CD4-positive, alpha-beta T cell (primary cell): ENCODE results near the gene ELOVL1. TPM values are rescaled to one million over a fixed set of nuclear protein-coding genes. Genes with fewer than 3 reads are reported as not detected.
"Not testable (repeated sequence)": the region's sequence is repeated elsewhere in the genome, so short reads cannot be mapped to it uniquely, and the experiment has no call there.

Experiments used
- ATAC-seq: fragments of 200-7000 bp; cut with Tn5 transposase; one replicate; pipeline ENCODE4 v1.10.0; 2022; ENCODE audit warnings: mild to moderate bottlenecking; ENCODE audit not compliant: poor library complexity
- CTCF ChIA-PET: fragments of 350-600 bp; sonication (Branson Sonifier 250); formaldehyde crosslinking; loops from one replicate; lab custom pipeline; 2021; ENCODE audit warnings: antibody characterized with exemption, inconsistent platforms; lab: Charles Lee
- POLR2A ChIA-PET: fragments of 350-600 bp; sonication (Branson Sonifier 250); formaldehyde crosslinking; loops from one replicate; lab custom pipeline; 2021; ENCODE audit warnings: antibody characterized with exemption, inconsistent platforms; lab: Charles Lee
- DNase-seq, 14 experiments: peaks; one replicate each; pipeline ENCODE4 v3.0.0-alpha.2; 2013 to 2020; ENCODE audit warnings: mixed read lengths in 2 of 14
- H3K27ac ChIP-seq, 2 donors: one replicate each; pipeline versions ENCODE4 v1.5.1 to v1.7.0; 2013; ENCODE audit warnings: low read length in 2 of 2, low read depth in 1 of 2, mild to moderate bottlenecking in 1 of 2
- H3K27me3 ChIP-seq, 2 experiments: 1 replicate in 1 of 2; 2 replicates in 1 of 2; pipeline versions ENCODE4 v1.6.1 to v1.7.0; 2013; ENCODE audit warnings: low read length in 2 of 2, control low read depth in 1 of 2, mild to moderate bottlenecking in 1 of 2, moderate library complexity in 1 of 2; ENCODE audit not compliant: insufficient read depth in 2 of 2, control insufficient read depth in 1 of 2
- H3K36me3 ChIP-seq: one replicate; pipeline ENCODE4 v1.6.1; 2013; ENCODE audit warnings: low read length, control low read depth; ENCODE audit not compliant: insufficient read depth
- H3K4me1 ChIP-seq: one replicate; pipeline ENCODE4 v1.6.1; 2013; ENCODE audit warnings: low read length, control low read depth; ENCODE audit not compliant: insufficient read depth
- H3K4me3 ChIP-seq: one replicate; pipeline ENCODE4 v1.5.1; 2013; ENCODE audit warnings: mild to moderate bottlenecking, low read length, moderate library complexity
- H3K9me3 ChIP-seq, 2 experiments: 1 replicate in 1 of 2; 2 replicates in 1 of 2; pipeline versions ENCODE4 v1.6.1 to v1.7.0; 2013; ENCODE audit warnings: low read length in 2 of 2, mild to moderate bottlenecking in 2 of 2, control low read depth in 1 of 2, moderate library complexity in 1 of 2; ENCODE audit not compliant: control insufficient read depth in 1 of 2, insufficient read depth in 1 of 2
- H3K27ac Mint-ChIP-seq: one replicate; pipeline ENCODE4 v1.8.0; 2020; ENCODE audit warnings: mixed read lengths
- H3K27me3 Mint-ChIP-seq: one replicate; pipeline ENCODE4 v1.8.0; 2021; ENCODE audit warnings: mixed read lengths
- H3K36me3 Mint-ChIP-seq: one replicate; pipeline ENCODE4 v1.8.0; 2021; ENCODE audit warnings: low read depth, mixed read lengths
- H3K4me1 Mint-ChIP-seq: one replicate; pipeline ENCODE4 v1.8.0; 2021; ENCODE audit warnings: low read depth, mixed read lengths
- H3K4me3 Mint-ChIP-seq: one replicate; pipeline ENCODE4 v1.8.0; 2020; ENCODE audit warnings: mild to moderate bottlenecking, mixed read lengths
- H3K9me3 Mint-ChIP-seq: one replicate; pipeline ENCODE4 v1.8.0; 2020; ENCODE audit warnings: mixed read lengths
- CTCF ChIP-seq: fragments of 200-600 bp; IDR thresholded peaks from one replicate; pipeline ENCODE4 v1.8.0; 2022; ENCODE audit warnings: antibody characterized with exemption, mild to moderate bottlenecking
- intact Hi-C, 2 experiments: fragments of 100-400 bp; cut with DNase I in 1 of 2; cut with micrococcal nuclease in 1 of 2; formaldehyde crosslinking; loops; one replicate each; pipeline versions ENCODE4 v1.15.1 to v1.9.0; 2023 to 2025; cut with DNase I, micrococcal nuclease
- polyA plus RNA-seq, 2 donors: library from polyadenylated mRNA; unstranded; fragments of 120-200 nt; gene quantifications; one replicate each; pipeline ENCODE4 v1.2.1, GENCODE V29; 2013
- total RNA-seq, 174 experiments: library from RNA in 2 of 174; stranded (reverse) in 2 of 174; gene quantifications; one replicate each; pipeline ENCODE4 v1.2.3 and lab custom pipeline; 2021 to 2026

Gene ELOVL1
- total RNA-seq (10 to 100 TPM; 28.7 to 31.2 TPM), total RNA-seq (lab: John Stamatoyannopoulos, UW) (16.0 to 90.5 (median 40.9) reads per million in 172 experiments)
- 49.8 TPM for polyA plus RNA-seq (2013, experiment 1 of 2)
- polyA plus RNA-seq (2013, experiment 2 of 2) = 53.1 TPM

GRCh38 chr1:43367904-43368645 lies at the start of gene ELOVL1:
Gene ELOVL1, minus strand, starts transcription at chr1:43368011. Its CDS starts 2,402 bp downstream, at chr1:43365609.
- Histone ChIP-seq H3K9me3 (no peaks in the 10 kb centered on the region), H3K4me1 (peaks cover 35% of the 10 kb centered on the region), H3K4me3 (peak within 1 kb of the TSS; percentile 87), H3K27me3 (no peaks in the 10 kb centered on the region), H3K27ac (peak within 1 kb of the TSS; percentile 63 to 79), H3K36me3 (peaks cover 25% of the 10 kb centered on the region)
- intact Hi-C loops = loop anchor here in 1 of 2 experiments (1.0 to 10.0 kb wide), 3 partner anchors 10 to 577 kb away; partner anchors contain the start of genes CDC20, IPO13, MED8 and SZT2
- peaks cover 40% of the 10 kb centered on the region for H3K36me3 Mint-ChIP-seq
- ChIA-PET POLR2A (interaction anchor here (0.9 to 2.6 kb wide), 7 partner anchors 9 to 196 kb away, joined by 3 to 24 read pairs (median 5); partner anchors contain the start of genes CDC20, CFAP57, EBNA1BP2 and MED8), CTCF (interaction anchor here (0.8 to 1.7 kb wide), 5 partner anchors 10 to 46 kb away, joined by 3 to 13 read pairs (median 3); partner anchors contain the start of genes CDC20, MED8 and SZT2)
- ATAC-seq = peak; percentile 68
- H3K4me3 Mint-ChIP-seq = peak within 1 kb of the TSS; percentile 92
- peak within 1 kb of the TSS; percentile 94 for H3K27ac Mint-ChIP-seq
- H3K27me3 Mint-ChIP-seq = no peaks in the 10 kb centered on the region
- no peaks in the 10 kb centered on the region for H3K9me3 Mint-ChIP-seq
- peaks cover 45% of the 10 kb centered on the region for H3K4me1 Mint-ChIP-seq
- no peak for TF ChIP-seq CTCF
- peak; percentile 54 to 92 (median 84) for DNase-seq

- peaks cover 5% of the 10 kb centered on the region for H3K4me1 Mint-ChIP-seq
- no peaks in the 10 kb centered on the region for H3K27me3 ChIP-seq
- H3K4me3 ChIP-seq = no peak overlapping the region
- TF ChIP-seq CTCF = no peak
- intact Hi-C loops = loop anchor here in 1 of 2 experiments (2.0 kb wide), 1 partner anchor 503 kb away; no protein-coding TSS in a partner anchor
- H3K27ac Mint-ChIP-seq = no peak overlapping the region
- H3K9me3 Mint-ChIP-seq = no peaks in the 10 kb centered on the region
- H3K36me3 ChIP-seq = peaks cover 62% of the 10 kb centered on the region
- H3K36me3 Mint-ChIP-seq = peaks cover 9% of the 10 kb centered on the region
- DNase-seq = peak in 1 of 14 experiments; percentile 3
- no peaks in the 10 kb centered on the region for H3K27me3 Mint-ChIP-seq
- CTCF ChIA-PET = interaction anchor here (4.9 kb wide), 1 partner anchor 190 kb away, joined by 58 read pairs; no protein-coding TSS in a partner anchor
- POLR2A ChIA-PET = interaction anchor here (2.5 kb wide), 1 partner anchor 189 kb away, joined by 14 read pairs; no protein-coding TSS in a partner anchor
- ATAC-seq = no peak
- no peak overlapping the region for H3K4me3 Mint-ChIP-seq
- no peaks in the 10 kb centered on the region for H3K9me3 ChIP-seq
- H3K4me1 ChIP-seq = no peaks in the 10 kb centered on the region
- H3K27ac ChIP-seq = no peak overlapping the region
Measured at GRCh38 chr1:43415901-43416300, 48.1 kb upstream of the ELOVL1 start.

- ChIA-PET CTCF (interaction anchor here (0.6 to 4.9 kb wide), 6 partner anchors 45 to 341 kb away, joined by 3 to 58 read pairs (median 4); no protein-coding TSS in a partner anchor), POLR2A (interaction anchor here (1.0 to 2.5 kb wide), 3 partner anchors 56 to 188 kb away, joined by 3 to 14 read pairs (median 5); partner anchors contain the start of gene CDC20)
- H3K4me3 Mint-ChIP-seq = no peak overlapping the region
- H3K27ac Mint-ChIP-seq = peak overlapping the region; percentile 0
- H3K4me1 Mint-ChIP-seq = peaks cover 5% of the 10 kb centered on the region
- TF ChIP-seq CTCF = peak; percentile 62
- H3K4me1 ChIP-seq = no peaks in the 10 kb centered on the region
- no peaks in the 10 kb centered on the region for H3K9me3 Mint-ChIP-seq
- H3K36me3 Mint-ChIP-seq = peaks cover 18% of the 10 kb centered on the region
- H3K36me3 ChIP-seq = peaks cover 54% of the 10 kb centered on the region
- H3K27me3 ChIP-seq = no peaks in the 10 kb centered on the region
- H3K4me3 ChIP-seq = no peak overlapping the region
- DNase-seq = peak; percentile 47 to 79 (median 62)
- ATAC-seq = peak; percentile 95
- intact Hi-C loops = loop anchor here (1.0 to 2.0 kb wide), 2 partner anchors 187 to 502 kb away; no protein-coding TSS in a partner anchor
- no peak overlapping the region for H3K27ac ChIP-seq
- H3K27me3 Mint-ChIP-seq = no peaks in the 10 kb centered on the region
- H3K9me3 ChIP-seq = no peaks in the 10 kb centered on the region
Measured at GRCh38 chr1:43414634-43415223, 46.9 kb upstream of the ELOVL1 start.

GRCh38 chr1:43413426-43413825 lies 45.6 kb upstream of the ELOVL1 start:
- H3K4me1 Mint-ChIP-seq, H3K27me3 Mint-ChIP-seq, H3K27ac Mint-ChIP-seq, H3K27ac ChIP-seq, H3K4me1 ChIP-seq, H3K4me3 Mint-ChIP-seq, DNase-seq, H3K9me3 Mint-ChIP-seq, H3K9me3 ChIP-seq, intact Hi-C loops, H3K4me3 ChIP-seq, ATAC-seq, H3K27me3 ChIP-seq: not testable (repeated sequence)
- ChIA-PET CTCF (interaction anchor here (4.9 kb wide), 1 partner anchor 187 kb away, joined by 58 read pairs; no protein-coding TSS in a partner anchor), POLR2A (interaction anchor here (0.6 to 2.5 kb wide), 4 partner anchors 21 to 187 kb away, joined by 3 to 14 read pairs (median 4); partner anchors contain the start of gene CDC20)
- H3K36me3 Mint-ChIP-seq = peaks cover 31% of the 10 kb centered on the region
- peaks cover 51% of the 10 kb centered on the region for H3K36me3 ChIP-seq
